Stimulated activated CD4-positive, alpha-beta T cell treated with anti-CD3 and anti-CD28 coated beads, Interleukin-15, amount 100 ng/mL, for 48 hours (primary cell): Measurements from ENCODE around the gene CDK5RAP3.

ENCODE experiments used
- DNase-seq, 2 donors: peaks; one replicate each; pipeline ENCODE4 v3.0.0-alpha.2; 2020; ENCODE audit warnings: low read depth in 2 of 2

CDK5RAP3 gene

DNA sequence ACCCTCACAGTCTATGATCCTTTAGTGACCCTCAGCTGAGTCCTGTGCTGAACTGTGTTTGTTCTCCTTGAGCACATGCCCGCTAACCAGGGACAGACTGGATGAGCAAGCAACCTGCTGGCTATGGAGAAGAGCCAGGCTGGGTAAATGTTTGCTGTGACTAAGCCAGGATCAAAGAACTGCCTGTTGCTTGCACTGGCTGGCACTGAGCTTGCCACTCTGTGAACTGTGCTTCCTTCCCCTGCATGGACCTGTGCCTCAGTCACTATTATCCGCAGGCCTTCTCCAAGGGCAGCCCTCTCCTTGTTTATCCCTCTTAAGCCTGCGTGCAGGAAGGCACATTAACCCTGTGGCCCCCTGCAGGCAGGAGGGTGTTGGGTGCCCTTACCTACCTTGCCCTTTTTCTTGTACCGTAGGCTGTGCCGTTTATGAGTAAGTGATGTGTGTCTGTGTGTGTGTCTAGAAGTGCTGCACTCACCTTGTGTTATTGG, 22.2 kb upstream of the CDK5RAP3 start:
- no peak for DNase-seq

DNA sequence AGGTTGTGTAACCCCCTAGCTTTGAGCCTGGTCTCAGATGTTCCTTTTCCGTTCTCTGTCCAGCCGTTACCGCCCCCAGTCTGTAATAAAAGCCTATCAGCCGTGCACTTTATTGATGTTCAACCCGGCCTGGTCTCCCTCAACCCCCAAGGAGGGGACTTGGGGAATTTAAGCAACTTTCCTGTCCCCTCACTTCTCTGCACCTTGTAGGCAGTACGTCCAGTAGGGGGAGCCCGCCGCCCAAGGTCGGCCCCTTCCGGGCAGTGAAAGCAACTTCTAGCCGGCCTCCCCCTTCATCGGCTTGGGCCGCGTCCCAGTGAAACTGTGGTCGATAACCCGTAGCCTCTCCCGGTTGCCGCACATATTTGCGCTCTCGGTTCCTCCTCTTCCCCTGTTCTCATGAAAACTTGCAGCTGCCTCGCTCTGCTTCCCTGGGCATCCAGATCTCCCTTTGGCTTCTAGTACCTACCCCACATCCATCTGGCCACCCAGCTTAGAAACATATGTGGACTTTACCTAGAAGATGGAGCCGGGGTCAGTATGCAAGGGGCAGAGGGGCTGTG, 21.6 kb upstream of the CDK5RAP3 start:
- DNase-seq, result peak; percentile 55 to 80

DNA sequence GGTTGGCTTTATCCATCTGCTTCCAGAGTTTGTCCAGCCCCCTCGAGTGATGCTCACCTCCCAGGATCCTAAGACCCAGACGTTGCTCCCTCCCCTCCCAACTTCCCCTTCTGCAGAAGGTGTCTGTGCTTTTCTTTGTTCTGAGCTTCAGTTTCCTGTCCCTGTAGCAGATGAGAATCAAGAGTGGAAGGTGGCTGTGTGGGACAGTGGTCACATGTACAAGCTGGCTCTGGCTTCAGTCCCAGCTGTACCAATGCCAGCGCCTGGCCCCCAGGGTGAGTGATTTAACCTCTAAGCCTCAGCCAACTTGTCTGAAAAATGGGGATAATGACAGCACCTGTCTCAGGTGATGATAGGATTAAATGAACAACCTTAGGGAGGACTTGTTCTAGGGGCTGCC, 21.0 kb upstream of the CDK5RAP3 start:
- DNase-seq, result no peak

DNA sequence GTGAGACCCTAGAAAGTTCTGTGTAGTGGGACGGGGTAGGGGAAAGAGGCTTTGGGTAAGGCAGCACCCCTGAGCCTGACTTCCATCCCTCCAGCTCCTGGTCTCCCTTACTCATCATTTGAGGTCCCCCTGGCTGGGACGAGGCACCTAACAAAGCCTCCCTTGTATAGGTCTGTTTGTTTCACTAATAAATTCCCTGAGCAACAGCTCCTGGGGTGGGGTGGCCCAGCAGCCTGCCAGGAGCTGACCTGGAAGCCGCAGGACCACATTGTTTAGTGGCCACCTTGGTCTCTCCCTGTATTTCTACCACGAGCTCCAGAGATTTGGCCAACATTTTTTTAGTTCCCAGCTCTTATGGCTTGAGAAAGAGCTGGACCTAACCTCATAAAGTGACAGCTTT, 20.5 kb upstream of the CDK5RAP3 start:
- no peak for DNase-seq

DNA sequence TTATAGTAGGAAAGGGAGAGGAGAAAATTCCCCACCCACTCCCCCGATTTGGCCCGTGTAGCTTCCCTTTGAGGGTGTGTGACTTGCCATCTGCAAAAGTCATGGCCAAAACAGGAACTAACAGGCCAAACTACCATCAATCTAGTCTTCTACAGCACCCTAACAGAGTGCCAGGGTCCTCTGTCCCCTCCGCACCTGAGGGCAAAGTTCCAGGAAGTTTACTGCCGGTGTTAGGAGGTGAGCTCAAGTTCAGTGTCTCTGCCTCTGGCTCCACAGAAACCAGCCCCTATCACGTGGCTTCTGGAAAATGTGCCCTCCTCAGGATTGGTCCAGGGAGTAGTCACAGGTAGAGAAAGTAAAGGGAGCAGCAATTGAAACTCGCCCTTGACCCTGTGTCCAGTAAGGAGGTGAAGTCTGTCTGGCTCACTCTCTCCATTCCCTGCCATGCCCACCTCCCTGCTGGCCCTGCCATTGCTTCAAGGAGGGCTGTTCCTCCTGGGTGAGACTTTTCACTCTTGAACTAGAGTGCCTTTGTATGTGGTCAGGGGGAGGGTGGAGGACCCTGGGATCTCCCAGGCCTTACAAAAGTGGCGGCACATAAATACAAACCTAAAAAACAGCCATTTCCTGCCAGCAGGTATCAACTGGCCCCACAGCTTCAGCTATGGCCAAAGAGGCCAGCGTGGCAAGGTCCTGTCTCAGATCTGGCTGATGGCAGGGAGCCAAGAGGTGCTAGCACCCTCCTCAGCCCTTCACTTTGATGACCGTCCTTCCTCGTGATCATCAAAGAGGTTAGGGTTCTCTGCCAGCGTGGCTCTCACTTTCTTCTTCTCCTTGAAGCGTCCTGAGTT, 18.5 kb upstream of the CDK5RAP3 start:
- no peak for DNase-seq

DNA sequence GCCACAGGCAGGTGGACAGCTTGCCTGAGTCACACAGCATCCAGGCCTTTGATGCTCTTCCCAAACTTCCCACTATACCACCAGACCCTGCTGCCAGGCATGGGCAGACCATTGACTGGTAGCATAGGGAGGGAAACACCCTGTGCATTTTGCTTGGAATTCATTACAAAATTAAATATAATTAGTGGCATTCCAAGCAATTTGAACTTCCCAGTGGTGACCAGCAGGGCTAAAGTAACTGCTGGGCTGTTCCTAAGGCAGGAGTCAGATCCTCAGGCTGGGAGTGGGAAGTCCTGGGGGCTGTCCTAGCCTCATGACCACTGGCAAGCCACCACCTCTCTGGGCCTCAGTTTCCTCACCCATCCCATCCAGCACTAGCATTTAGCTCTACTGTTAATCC, 17.0 kb upstream of the CDK5RAP3 start:
- DNase-seq, result no peak

DNA sequence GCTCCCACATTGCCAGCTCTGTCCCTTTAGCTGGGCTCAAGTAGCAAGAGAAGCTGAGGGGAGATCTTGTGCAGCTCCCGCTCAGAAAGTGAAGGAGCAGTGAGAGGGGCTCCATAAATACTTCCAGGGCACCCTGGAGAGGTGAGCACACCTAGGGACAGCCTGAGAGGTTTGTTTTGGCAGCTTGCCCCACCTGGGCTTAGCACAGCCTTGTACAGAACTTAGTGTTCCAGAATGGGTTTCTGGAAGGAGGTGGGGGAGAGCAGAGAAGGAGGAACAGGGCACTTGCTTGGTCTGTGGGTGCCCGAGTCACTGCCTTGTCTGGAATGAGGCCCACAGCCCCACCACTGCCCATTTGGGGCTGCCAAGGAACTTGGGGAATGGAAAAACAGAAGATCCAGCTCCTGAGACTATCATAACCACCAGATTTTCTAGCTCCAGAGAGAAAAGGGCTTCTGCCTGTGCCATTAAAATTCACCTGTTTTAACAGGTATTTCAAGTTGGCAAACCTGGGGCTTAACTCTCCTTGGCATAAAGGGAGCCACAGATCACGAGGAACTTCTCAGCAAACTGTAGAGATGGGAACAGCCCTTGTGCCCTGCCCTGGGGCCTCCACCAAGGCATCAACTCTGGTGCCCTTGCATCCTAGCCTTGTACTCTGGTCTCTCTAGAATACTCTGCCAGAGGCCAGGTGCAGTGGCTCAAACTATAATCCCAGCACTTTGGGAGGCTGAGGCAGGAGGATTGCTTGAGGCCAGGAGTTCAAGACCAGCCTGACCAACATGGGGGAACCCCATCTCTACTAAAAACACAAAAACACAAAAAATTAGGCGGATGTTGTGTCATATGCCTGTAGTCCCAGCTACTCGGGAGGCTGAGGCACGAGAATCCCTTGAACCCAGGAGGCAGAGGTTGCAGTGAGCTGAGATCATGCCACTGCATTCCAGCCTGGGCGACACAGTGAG, 15.1 kb upstream of the CDK5RAP3 start:
- no peak for DNase-seq

DNA sequence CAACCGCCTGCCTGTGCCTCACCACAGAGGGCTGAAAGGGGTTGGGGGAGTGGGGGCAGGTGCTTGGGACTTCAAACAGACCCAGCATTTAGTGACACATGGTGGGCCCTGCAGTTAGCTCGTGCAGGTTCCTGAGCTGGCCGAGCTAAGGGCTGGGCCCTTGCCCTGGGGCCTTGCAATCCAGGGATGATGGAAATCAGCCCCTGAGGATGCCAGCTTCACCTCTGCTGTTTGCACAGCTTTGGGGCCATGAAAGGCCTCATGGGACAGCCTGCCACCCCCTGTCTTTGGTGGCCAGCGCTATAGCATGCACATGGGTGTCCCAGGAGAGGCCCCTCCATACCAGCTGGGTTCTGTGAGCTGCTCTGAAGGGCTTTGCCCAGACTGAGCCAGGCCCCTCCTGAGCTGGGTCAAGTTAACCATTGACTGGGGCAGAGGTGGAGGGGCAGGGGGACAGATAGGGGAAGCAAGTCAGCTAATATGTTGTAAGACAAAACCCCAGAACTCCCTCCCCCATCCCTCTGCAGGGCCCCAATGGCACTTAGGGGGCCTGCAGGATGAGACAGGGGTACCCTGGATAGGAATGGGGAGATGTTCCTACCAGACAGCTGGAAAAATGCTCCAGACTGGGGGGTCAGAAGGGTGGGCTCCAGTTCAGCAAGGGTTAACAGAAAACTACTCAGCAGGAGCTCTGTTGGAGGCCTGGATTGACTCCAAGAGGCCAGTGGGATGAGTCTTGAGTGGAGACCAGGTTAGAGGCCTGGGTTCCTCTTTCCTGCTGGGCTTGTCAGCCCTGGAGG, 13.9 kb upstream of the CDK5RAP3 start:
- DNase-seq, result no peak

DNA sequence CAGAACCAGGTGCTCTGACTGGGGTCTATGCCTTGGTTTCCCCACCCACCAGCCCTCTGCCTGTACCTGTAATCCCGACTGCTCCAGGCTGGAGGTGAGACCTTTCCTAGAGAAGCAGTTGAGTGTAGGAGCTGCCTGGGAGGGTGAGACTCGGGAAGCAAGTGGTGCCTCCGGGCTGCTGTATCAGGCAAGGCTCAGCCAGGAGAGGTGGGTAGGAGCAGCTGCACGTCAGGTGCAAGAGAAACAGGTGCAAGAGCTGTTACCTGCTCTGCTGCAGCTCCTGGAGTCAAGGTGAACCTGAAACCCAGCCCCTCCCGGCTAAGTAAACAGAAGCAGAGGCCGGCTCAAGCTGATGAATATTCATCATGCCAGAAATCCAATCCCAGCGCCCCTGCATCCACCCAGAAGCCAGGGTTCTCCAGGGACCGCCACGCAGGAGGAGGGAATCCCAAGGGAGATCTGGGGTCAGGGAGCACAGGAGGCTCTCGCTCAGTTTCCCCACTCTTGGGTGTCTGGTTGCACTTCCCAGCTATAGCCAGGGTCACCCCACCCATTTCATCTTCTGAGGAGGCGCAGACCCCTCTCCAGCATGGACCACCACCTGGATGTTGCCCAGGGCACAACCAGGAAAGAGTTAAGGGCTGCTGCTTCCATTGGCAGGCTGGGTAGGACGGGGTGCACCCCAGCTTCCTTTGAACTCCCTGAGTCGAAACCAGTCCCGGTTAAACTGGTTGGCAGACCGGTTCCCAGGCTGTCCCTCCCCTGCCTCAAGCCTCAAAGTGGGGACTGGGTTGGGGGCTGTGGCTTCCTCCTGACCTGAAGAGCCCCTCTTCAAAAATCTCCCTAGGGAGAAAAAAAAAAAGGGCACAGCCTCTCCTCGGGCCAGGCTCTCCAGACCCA, 13.1 kb upstream of the CDK5RAP3 start, which contains the start of gene PRR15L:
PRR15L (minus strand) TSS at position 293 of the 900 bp plus-strand sequence. CDS start 4,649 bp downstream, outside the sequence.
- no peak for DNase-seq

DNA sequence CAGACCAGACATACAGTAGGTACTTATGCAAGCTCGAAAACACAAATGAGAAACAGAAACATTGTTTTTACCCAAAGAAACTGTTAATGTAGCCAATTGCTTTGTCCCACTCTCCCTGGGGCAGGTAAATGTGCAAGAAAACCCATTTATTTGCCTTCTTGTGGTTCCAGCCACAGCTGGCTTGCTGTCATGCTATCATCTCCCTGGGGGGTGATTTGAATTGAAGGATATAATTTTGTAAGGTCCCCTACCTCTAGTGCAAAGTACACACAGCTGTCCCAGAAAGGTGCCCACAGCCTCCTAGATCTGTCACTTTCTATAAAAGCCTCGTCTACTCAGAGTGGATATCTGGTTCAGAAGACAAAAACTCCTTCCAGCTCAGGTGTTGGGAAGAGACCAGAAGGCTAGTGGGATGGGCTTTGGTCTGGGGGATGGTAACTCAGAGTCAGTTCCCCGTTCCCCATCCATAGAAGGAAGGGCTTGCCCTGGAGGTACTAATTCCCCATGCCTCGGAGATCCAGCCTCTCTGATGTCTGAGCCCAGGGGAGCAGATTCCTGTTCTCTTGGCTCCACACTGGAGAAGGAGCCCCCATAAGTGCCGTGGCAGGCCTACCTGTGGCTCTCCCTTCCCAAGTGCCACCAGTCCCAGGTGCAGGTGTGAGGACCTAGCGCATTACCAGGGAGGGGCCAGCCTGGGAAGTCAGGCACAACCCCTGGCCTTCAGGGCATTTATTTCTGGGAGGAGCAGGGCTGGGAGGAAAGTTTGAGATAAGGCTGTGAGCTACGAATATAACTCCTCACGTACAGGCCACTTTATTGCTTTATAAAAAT, 10.9 kb upstream of the CDK5RAP3 start:
- DNase-seq, result no peak

DNA sequence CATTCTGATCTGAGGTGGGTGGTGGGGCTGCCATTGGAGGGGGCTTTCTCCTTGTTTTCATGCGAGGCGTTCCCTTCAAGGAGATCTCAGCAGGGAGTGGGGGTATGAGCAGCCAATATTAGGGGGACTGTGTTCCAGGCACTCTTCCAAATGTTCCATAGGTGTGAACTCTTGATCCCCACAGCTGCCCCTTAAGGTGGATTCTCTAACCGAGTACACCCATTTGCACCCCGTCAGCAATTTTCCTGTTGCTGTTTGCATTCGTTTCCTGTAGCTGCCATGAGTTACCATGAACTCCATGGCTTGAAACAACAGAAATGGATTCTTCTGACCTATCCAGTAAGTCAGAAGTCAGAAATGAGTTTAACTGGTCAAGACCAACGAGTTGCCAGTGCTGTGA, 9.5 kb upstream of the CDK5RAP3 start:
- DNase-seq, result no peak

DNA sequence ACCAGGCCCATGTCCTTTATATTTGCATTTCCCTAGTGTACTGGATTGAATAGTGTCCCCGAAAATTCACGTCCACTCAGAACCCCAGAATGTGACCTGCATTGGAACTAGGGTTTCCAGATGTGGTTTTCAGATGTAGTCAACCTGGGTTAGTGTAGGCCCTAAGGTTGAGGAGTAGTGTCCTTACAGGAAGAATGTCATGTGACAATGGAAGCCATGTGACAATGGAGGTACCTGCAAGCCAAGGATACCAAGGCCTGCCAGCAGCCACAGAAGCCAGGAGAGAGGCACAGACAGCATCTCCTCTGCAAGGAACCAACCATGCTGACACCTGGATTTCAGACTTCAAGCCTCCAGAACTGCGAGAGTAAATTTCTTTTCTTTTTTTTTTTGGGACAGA, 8.0 kb upstream of the CDK5RAP3 start:
- no peak for DNase-seq

DNA sequence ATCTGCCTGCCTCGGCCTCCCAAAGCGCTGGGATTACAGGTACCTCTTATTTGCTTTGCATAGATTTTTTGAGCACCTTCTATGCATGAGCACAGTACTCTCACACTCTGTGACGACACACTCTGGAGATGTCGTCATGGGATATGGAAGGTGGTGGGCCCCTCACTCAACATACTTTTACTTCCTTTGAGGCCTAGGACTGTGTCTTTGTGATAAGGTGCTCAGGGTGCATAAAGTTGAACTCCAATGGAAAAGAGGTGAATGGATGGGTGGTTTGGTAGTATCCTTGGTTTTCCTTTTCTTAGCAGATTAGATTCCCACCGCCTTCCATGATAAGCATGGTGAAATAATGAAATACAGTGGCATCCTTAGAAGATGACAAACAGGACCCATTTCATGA, 6.1 kb upstream of the CDK5RAP3 start:
- no peak for DNase-seq

DNA sequence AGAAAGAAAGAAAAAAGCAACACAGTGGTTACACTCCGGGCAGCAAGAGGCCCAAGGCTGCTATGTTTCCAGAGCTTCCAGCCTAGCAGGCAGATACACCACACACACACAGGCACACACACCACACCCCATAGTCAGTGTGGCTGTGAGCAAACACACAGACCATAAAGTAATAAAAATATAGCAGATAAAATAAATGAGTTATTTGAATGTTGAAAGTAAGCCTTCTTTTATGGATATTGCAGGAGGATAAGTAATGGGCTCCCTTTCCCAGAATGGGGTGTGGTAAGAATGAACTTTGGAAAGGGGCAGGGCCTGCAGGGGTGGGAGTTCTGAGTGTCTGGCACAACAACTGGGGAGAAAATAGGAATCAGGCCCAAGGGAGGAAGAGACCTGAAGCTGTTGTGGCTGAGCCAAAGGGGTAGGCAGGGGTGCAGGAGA, 4.8 kb upstream of the CDK5RAP3 start:
- DNase-seq, result no peak

DNA sequence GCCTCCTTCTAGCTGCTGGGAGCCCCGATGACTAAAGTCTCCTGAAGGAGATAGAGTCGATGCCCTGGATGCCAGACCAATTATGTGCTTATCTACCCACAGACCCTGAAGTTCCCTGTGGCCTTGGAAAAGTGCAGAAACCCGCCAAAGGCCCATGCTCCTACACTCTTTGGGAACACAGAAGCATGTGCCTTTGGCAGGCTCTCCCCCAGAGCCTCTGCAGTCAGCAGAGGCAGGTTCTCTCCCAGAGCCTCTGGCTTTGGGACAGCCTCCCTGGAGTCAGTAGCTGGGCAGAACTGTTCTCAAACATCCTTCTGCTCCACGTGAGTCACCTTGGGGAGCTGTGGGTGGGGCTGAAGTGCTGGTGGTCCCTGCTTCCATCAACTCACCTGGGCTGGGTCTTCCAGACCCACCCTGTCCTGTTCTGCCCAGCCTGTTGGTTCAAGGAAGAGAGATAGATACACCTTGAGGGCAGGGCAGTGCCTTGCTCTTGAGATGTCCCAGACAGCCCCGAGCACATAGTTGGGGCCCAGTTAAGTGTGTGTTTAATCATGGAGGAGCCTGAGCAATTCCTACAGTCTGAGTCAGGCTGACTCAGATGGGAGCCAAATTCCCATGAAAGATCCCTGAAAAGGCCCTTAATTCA, 3.2 kb upstream of the CDK5RAP3 start:
- DNase-seq, result no peak

DNA sequence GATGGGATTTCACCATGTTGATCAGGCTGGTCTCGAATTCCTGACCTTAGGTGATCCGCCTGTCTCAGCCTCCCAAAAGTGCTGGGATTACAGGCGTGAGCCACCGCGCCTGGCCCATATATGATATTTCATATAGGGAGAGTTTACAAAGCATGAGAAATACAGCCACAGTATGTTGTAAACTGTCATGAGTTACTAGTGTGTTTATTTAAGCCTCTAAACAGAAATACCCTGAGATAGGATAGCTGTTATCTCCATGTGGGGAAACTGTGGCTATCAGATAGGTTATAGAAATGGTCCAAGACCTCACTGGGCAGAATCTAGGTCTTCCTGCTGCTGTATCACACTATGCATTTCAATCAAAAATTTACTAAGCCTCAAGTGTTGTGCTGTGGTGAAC, 2.1 kb upstream of the CDK5RAP3 start:
- DNase-seq, result no peak

DNA sequence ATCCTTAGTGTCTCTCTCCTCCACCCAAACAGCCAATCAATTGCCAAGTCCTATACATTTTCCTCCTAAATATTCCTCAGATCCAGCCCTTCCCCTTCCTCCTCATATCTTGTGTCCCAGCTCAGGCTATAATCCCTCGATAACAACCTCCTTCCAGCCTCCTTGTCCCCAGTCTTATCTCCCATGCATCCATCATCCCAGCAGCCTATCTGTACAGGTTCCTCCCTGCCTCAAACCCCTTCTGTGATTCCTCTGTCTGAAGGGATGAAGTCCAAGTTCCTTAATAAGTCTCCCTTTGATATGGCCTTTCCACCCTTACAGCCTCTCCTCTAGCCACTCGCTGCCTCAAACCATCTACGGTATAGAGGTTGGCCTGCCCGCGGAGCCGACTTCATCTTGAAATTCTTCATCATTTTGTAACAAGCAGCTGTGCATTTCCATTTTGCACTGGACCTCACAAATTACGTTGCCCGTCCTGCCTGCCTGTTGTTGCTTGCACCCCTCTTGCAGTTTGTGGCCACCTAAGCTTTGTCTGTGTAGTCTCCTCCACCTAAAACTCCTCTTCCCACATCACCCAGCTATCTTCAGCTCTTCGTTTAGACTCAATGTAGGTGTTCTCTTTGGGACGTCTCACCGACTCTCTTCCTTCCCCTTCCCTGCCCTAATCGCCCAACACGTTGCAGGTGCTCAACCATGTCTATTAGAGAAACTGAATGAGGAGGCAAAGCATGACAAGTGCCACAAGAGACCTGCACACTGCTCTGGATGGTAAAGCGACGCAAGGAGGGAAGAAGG, 786 bp upstream of the CDK5RAP3 start:
- no peak for DNase-seq

DNA sequence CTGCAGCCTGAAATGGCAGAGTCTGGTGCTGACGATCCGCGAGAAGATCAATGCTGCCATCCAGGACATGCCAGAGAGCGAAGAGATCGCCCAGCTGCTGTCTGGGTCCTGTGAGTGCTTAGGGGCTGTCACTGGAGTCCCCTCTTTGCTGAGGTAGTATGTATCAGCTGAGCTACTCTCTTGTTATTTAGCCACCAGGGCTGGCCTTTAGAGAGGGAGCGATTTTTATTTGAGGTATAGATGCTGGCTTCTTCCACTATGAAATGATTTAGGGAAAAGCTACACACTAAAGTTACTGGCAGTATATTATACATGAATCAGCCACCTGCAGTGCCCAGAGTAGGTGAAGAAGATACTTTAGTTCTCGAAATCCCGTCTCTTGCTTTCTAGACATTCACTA, 2.6 kb downstream of the CDK5RAP3 start:
- DNase-seq, result no peak
